HFFc6 (cell line): ENCODE measurements around the gene GATA5. TPM values are rescaled to one million over a fixed set of nuclear protein-coding genes. Genes with fewer than 3 reads are reported as not detected.

Experiments
- DNase-seq: peaks from one replicate; pipeline ENCODE4 v3.0.0-alpha.2; 2018
- H3K27ac Mint-ChIP-seq: 2 replicates; pipeline ENCODE4 v1.8.0; 2020; ENCODE audit warnings: mild to moderate bottlenecking, mixed read lengths
- H3K27me3 Mint-ChIP-seq: 2 replicates; pipeline ENCODE4 v1.8.0; 2021; ENCODE audit warnings: mild to moderate bottlenecking, moderate library complexity, mixed read lengths; ENCODE audit not compliant: insufficient read depth
- H3K36me3 Mint-ChIP-seq: 2 replicates; pipeline ENCODE4 v1.8.0; 2021; ENCODE audit warnings: low read depth, mixed read lengths
- H3K4me1 Mint-ChIP-seq: 2 replicates; pipeline ENCODE4 v1.8.0; 2020; ENCODE audit warnings: low read depth, mixed read lengths
- H3K4me3 Mint-ChIP-seq: 2 replicates; pipeline ENCODE4 v1.8.0; 2020; ENCODE audit warnings: mild to moderate bottlenecking, moderate library complexity, mixed read lengths
- H3K9me3 Mint-ChIP-seq: 2 replicates; pipeline ENCODE4 v1.8.0; 2020; ENCODE audit warnings: mild to moderate bottlenecking, mixed read lengths
- CTCF ChIP-seq: fragments of 200-600 bp; sonication (generic); IDR thresholded peaks from 2 replicates; pipeline ENCODE4 v1.5.0; 2021; ENCODE audit warnings: antibody characterized with exemption, mild to moderate bottlenecking
- total RNA-seq, 6 experiments: library from RNA; stranded (reverse); fragmentation: NEBNext Ultra II Directional; extraction: Animal tissue kit (Norgen Biotek cat#: 25700); gene quantifications; 2 replicates in 1 of 6; 3 replicates in 5 of 6; pipeline ENCODE4 v1.2.3, GENCODE V29; 2021

GATA5 gene
- total RNA-seq, 6 experiments from 2014 or later, result not detected

GRCh38 chr20:62413896-62414481 is 61.8 kb downstream of the GATA5 start:
- DNase-seq, result no peak
- Mint-ChIP-seq H3K27ac (no peak overlapping the region), H3K27me3 (peaks cover 5% of the 10 kb centered on the region), H3K4me3 (no peak overlapping the region), H3K36me3 (no peaks in the 10 kb centered on the region), H3K9me3 (no peaks in the 10 kb centered on the region), H3K4me1 (no peaks in the 10 kb centered on the region)
- peak; percentile 59 for TF ChIP-seq CTCF

Other genes starting within 250 kb of the GATA5 start
- 10 to 100 TPM; 32.2 to 37.6 (median 33.5) TPM for gene OSBPL2, start 237.5 kb downstream of the GATA5 start, total RNA-seq
- gene ADRM1, start 173.0 kb downstream of the GATA5 start, total RNA-seq, result 100 to 1,000 TPM; 126 to 133 (median 129) TPM
- 1 to 10 TPM; 1.2 to 2.4 (median 1.5) TPM for gene LAMA5, start 108.7 kb downstream of the GATA5 start, total RNA-seq
- 1,000 to 10,000 TPM; 1,061 to 1,388 (median 1,229) TPM for gene RPS21, start 88.9 kb downstream of the GATA5 start, total RNA-seq
- gene CABLES2, start 68.7 kb downstream of the GATA5 start, total RNA-seq, result 1 to 10 TPM; 4.9 to 7.0 (median 6.6) TPM
- not detected for gene RBBP8NL, start 48.5 kb downstream of the GATA5 start, total RNA-seq
- gene SLCO4A1, start 166.5 kb upstream of the GATA5 start, total RNA-seq, result 1 to 10 TPM; 2.7 to 6.5 (median 3.4) TPM
- gene NTSR1, start 232.8 kb upstream of the GATA5 start, total RNA-seq, result 1 to 10 TPM; 3.1 to 6.5 (median 5.6) TPM